HCT116 (cell line): ENCODE data around the gene C6orf47.
"Not testable (repeated sequence)": the region's sequence is repeated elsewhere in the genome, so short reads cannot be mapped to it uniquely, and the experiment has no call there.

ENCODE experiments used
- ZFX ChIP-seq: fragments of 450-650 bp; IDR thresholded peaks from 2 replicates; pipeline ENCODE4 v1.6.1; 2017
- ZNF274 ChIP-seq: fragments of 200-500 bp; sonication (Bioruptor generic); IDR thresholded peaks from 2 replicates; pipeline ENCODE4 v1.6.1; 2014; ENCODE audit warnings: mild to moderate bottlenecking, low read depth, low read length, inconsistent platforms
- TF ChIP-seq, protein P1 (sequence below), 3 experiments: fragments of 200-600 bp in 1 of 3; sonication (generic) in 1 of 3; IDR thresholded peaks in 2 of 3; conservative IDR thresholded peaks in 1 of 3; 2 replicates each; pipeline ENCODE4 v1.5.1; 2012 to 2017; ENCODE audit warnings: low read depth in 2 of 3, low read length in 2 of 3, antibody characterized with exemption in 1 of 3, borderline replicate concordance in 1 of 3, control low read depth in 1 of 3, mild to moderate bottlenecking in 1 of 3, mixed read lengths in 1 of 3, mixed run types in 1 of 3, moderate library complexity in 1 of 3; ENCODE audit not compliant: insufficient read depth in 1 of 3

- TF ChIP-seq, protein P1, sequence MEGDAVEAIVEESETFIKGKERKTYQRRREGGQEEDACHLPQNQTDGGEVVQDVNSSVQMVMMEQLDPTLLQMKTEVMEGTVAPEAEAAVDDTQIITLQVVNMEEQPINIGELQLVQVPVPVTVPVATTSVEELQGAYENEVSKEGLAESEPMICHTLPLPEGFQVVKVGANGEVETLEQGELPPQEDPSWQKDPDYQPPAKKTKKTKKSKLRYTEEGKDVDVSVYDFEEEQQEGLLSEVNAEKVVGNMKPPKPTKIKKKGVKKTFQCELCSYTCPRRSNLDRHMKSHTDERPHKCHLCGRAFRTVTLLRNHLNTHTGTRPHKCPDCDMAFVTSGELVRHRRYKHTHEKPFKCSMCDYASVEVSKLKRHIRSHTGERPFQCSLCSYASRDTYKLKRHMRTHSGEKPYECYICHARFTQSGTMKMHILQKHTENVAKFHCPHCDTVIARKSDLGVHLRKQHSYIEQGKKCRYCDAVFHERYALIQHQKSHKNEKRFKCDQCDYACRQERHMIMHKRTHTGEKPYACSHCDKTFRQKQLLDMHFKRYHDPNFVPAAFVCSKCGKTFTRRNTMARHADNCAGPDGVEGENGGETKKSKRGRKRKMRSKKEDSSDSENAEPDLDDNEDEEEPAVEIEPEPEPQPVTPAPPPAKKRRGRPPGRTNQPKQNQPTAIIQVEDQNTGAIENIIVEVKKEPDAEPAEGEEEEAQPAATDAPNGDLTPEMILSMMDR (IDR thresholded peaks at IDR 0.05 in 2 of 3, conservative IDR thresholded peaks at IDR 0.05 in 1 of 3; ENCODE audit: borderline replicate concordance in 1 of 3, insufficient read depth in 1 of 3, low read depth in 2 of 3, low read length in 2 of 3) = not testable (repeated sequence)
- TF ChIP-seq ZFX, ZNF274: not testable (repeated sequence)
Observed at GRCh38 chr6:31709157-31709556, 48.6 kb upstream of the C6orf47 start.
